Activated naive CD4-positive, alpha-beta T cell treated with anti-CD3 and anti-CD28 coated beads for 36 hours (primary cell): Measurements from ENCODE around the gene HSPA2. TPM values are rescaled to one million over a fixed set of nuclear protein-coding genes. Genes with fewer than 3 reads are reported as not detected.

Experiments used
- CTCF ChIA-PET: fragments of 350-600 bp; sonication (Branson Sonifier 250); formaldehyde crosslinking; loops from one replicate; lab custom pipeline; 2021; ENCODE audit warnings: antibody characterized with exemption; lab: Charles Lee
- DNase-seq: peaks from one replicate; pipeline ENCODE4 v3.0.0-alpha.2; 2020
- H3K27ac Mint-ChIP-seq: one replicate; pipeline ENCODE4 v1.8.0; 2021; ENCODE audit warnings: mild to moderate bottlenecking, mixed read lengths
- H3K27me3 Mint-ChIP-seq: one replicate; pipeline ENCODE4 v1.8.0; 2021; ENCODE audit warnings: low read depth, mixed read lengths
- H3K36me3 Mint-ChIP-seq: one replicate; pipeline ENCODE4 v1.8.0; 2021; ENCODE audit warnings: low read depth, mixed read lengths
- H3K4me1 Mint-ChIP-seq: one replicate; pipeline ENCODE4 v1.8.0; 2021; ENCODE audit warnings: low read depth, mixed read lengths
- H3K4me3 Mint-ChIP-seq: one replicate; pipeline ENCODE4 v1.8.0; 2021; ENCODE audit warnings: mild to moderate bottlenecking, moderate library complexity, mixed read lengths
- H3K9me3 Mint-ChIP-seq: one replicate; pipeline ENCODE4 v1.8.0; 2021; ENCODE audit warnings: mixed read lengths
- intact Hi-C: fragments of 100-400 bp; cut with micrococcal nuclease; formaldehyde crosslinking; loops from one replicate; pipeline ENCODE4 v1.15.1; 2023
- total RNA-seq, 2 experiments: library from RNA; stranded (reverse); gene quantifications; one replicate each; pipeline ENCODE4 v1.2.3, GENCODE V29; 2021

The HSPA2 gene
- total RNA-seq, 2 experiments from 2014 or later, result 4.1 to 5.1 TPM

DNA sequence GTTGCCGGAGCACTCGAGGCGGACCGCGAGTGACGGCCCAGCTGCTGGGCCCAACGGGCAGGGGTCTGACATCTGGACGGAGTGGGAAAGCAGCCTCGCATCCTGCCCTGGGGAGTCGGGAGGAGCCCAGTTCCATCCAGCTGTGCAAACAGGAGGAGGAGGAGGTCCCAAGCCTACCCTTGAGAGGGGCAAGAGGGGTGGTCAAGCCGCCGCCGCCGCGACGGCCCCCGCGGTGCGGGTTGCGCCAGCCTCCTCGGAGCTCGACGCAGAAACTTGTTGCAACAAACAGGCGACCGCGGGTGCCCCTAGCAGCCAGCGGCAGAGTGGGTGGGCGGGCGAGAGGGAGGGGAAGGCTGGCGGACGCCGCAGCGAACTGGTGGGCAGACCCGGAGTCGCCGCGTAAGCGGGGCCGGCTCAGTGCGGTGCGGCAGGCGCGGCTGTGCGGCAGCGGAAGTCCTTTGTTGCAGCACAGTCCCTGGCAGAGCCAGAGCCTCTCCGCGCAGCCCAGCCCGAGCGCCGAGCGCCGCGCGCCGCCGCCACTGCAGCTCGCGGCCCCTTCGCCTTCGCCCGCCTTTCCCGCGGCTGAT, 36.1 kb upstream of the HSPA2 start, which contains the start of gene ZBTB1:
ZBTB1 (plus strand) TSS at position 461 of the 587 bp plus-strand sequence. CDS start 16,735 bp downstream, outside the sequence.
- intact Hi-C loops, result loop anchor here (2.0 to 10.0 kb wide), 3 partner anchors 410 to 780 kb away; partner anchors contain the start of genes CHURC1 and SGPP1
- H3K9me3 Mint-ChIP-seq, result no peaks in the 10 kb centered on the region
- CTCF ChIA-PET, result no interaction called here
- peaks cover 54% of the 10 kb centered on the region for H3K4me1 Mint-ChIP-seq
- H3K36me3 Mint-ChIP-seq, result peaks cover 16% of the 10 kb centered on the region
- peak within 1 kb of the TSS; percentile 99 for H3K27ac Mint-ChIP-seq
- peak within 1 kb of the TSS; percentile 91 for H3K4me3 Mint-ChIP-seq
- peak; percentile 89 for DNase-seq
- H3K27me3 Mint-ChIP-seq, result no peaks in the 10 kb centered on the region

- Mint-ChIP-seq H3K36me3 (peaks cover 11% of the 10 kb centered on the region), H3K4me1 (peaks cover 54% of the 10 kb centered on the region)
- intact Hi-C loops, result loop anchor here (1.0 to 10.0 kb wide), 5 partner anchors 131 to 780 kb away; partner anchors contain the start of genes CHURC1, MAX and SGPP1
Measured at GRCh38 chr14:64504897-64505794, 35.4 kb upstream of the HSPA2 start.

GRCh38 chr14:64506721-64507120, 33.8 kb upstream of the HSPA2 start:
- Mint-ChIP-seq H3K9me3 (no peaks in the 10 kb centered on the region), H3K27me3 (no peaks in the 10 kb centered on the region), H3K4me1 (peaks cover 57% of the 10 kb centered on the region), H3K4me3 (peak overlapping the region; percentile 91), H3K36me3 (peaks cover 12% of the 10 kb centered on the region), H3K27ac (peak overlapping the region; percentile 99)
- intact Hi-C loops, result loop anchor here (5.0 to 10.0 kb wide), 2 partner anchors 596 to 782 kb away; partner anchors contain the start of genes MAX and SGPP1
- no peak for DNase-seq
- CTCF ChIA-PET, result no interaction called here

More at GRCh38 chr14:64504897-64505794, 35.4 kb upstream of the HSPA2 start:
- DNase-seq, result peak; percentile 92
- Mint-ChIP-seq H3K4me3 (peak overlapping the region; percentile 91), H3K9me3 (no peaks in the 10 kb centered on the region), H3K27ac (peak overlapping the region; percentile 99), H3K27me3 (no peaks in the 10 kb centered on the region)
- CTCF ChIA-PET, result no interaction called here

GRCh38 chr14:64507376-64508156, 33.0 kb upstream of the HSPA2 start:
- Mint-ChIP-seq H3K4me3 (peak overlapping the region; percentile 36), H3K9me3 (no peaks in the 10 kb centered on the region), H3K4me1 (peaks cover 61% of the 10 kb centered on the region), H3K27me3 (no peaks in the 10 kb centered on the region), H3K27ac (peak overlapping the region; percentile 99), H3K36me3 (peaks cover 10% of the 10 kb centered on the region)
- CTCF ChIA-PET, result interaction anchor here (0.7 to 4.6 kb wide), 3 partner anchors 14 to 866 kb away, joined by 3 to 34 read pairs (median 3); partner anchors contain the start of gene WDR89
- intact Hi-C loops, result loop anchor here (5.0 to 10.0 kb wide), 2 partner anchors 595 to 783 kb away; partner anchors contain the start of genes MAX and SGPP1
- DNase-seq, result peak; percentile 78

- CTCF ChIA-PET, result interaction anchor here (0.7 to 4.6 kb wide), 3 partner anchors 14 to 175 kb away, joined by 3 to 34 read pairs (median 4); no protein-coding TSS in a partner anchor
- Mint-ChIP-seq H3K4me1 (peaks cover 64% of the 10 kb centered on the region), H3K36me3 (peaks cover 5% of the 10 kb centered on the region), H3K4me3 (peak overlapping the region; percentile 42), H3K27ac (peak overlapping the region; percentile 87), H3K9me3 (no peaks in the 10 kb centered on the region), H3K27me3 (no peaks in the 10 kb centered on the region)
- DNase-seq, result no peak
- intact Hi-C loops, result loop anchor here (5.0 to 10.0 kb wide), 2 partner anchors 594 to 783 kb away; partner anchors contain the start of genes MAX and SGPP1
Measured at GRCh38 chr14:64508215-64508776, 32.2 kb upstream of the HSPA2 start.

DNA sequence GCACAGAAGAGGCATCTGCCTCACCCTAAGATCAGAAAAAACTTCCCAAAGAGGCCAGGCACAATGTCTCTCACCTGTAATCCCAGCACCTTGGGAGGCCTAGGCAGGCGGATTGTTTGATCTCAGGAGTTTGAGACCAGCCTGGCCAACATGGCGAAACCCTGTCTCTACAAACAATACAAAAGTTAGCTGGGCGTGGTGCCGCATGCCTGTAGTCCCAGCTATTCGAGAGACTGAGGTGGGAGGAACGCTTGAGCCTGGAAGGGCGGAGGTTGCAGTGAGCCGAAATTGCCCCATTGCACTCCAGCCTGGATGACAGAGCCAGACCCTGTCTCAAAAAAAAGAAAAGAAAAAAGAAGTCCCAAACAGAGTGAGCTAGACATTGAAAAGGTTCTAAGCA, 31.5 kb upstream of the HSPA2 start:
- DNase-seq, result no peak
- CTCF ChIA-PET, result interaction anchor here (0.7 to 4.6 kb wide), 5 partner anchors 12 to 176 kb away, joined by 3 to 34 read pairs (median 4); no protein-coding TSS in a partner anchor
- Mint-ChIP-seq H3K36me3 (peaks cover 2% of the 10 kb centered on the region), H3K27me3 (no peaks in the 10 kb centered on the region), H3K4me3 (no peak overlapping the region), H3K27ac (peak overlapping the region; percentile 87), H3K4me1 (peaks cover 69% of the 10 kb centered on the region), H3K9me3 (no peaks in the 10 kb centered on the region)
- intact Hi-C loops, result loop anchor here (5.0 to 10.0 kb wide), 2 partner anchors 593 to 784 kb away; partner anchors contain the start of genes MAX and SGPP1

GRCh38 chr14:64510825-64511671, 29.5 kb upstream of the HSPA2 start:
- intact Hi-C loops, result loop anchor here (1.0 to 5.0 kb wide), 4 partner anchors 9 to 167 kb away; no protein-coding TSS in a partner anchor
- Mint-ChIP-seq H3K9me3 (no peaks in the 10 kb centered on the region), H3K4me3 (peak overlapping the region; percentile 34), H3K36me3 (peaks cover 1% of the 10 kb centered on the region), H3K27me3 (no peaks in the 10 kb centered on the region), H3K4me1 (peaks cover 75% of the 10 kb centered on the region), H3K27ac (peak overlapping the region; percentile 57)
- CTCF ChIA-PET, result interaction anchor here (0.6 to 4.6 kb wide), 24 partner anchors 9 to 879 kb away, joined by 3 to 34 read pairs (median 4); partner anchors contain the start of gene MTHFD1
- DNase-seq, result peak; percentile 82

- Mint-ChIP-seq H3K4me3 (no peak overlapping the region), H3K9me3 (no peaks in the 10 kb centered on the region), H3K27ac (no peak overlapping the region), H3K36me3 (peaks cover 1% of the 10 kb centered on the region), H3K4me1 (peaks cover 69% of the 10 kb centered on the region), H3K27me3 (no peaks in the 10 kb centered on the region)
- CTCF ChIA-PET, result interaction anchor here (1.2 kb wide), 1 partner anchor 124 kb away, joined by 3 read pairs; no protein-coding TSS in a partner anchor
- intact Hi-C loops, result loop anchor here (5.0 kb wide), 1 partner anchor 66 kb away; no protein-coding TSS in a partner anchor
- DNase-seq, result no peak
Measured at GRCh38 chr14:64513271-64513670, 27.3 kb upstream of the HSPA2 start.

- Mint-ChIP-seq H3K9me3 (no peaks in the 10 kb centered on the region), H3K27ac (no peak overlapping the region), H3K4me1 (peaks cover 53% of the 10 kb centered on the region), H3K4me3 (no peak overlapping the region), H3K36me3 (peaks cover 1% of the 10 kb centered on the region), H3K27me3 (no peaks in the 10 kb centered on the region)
- CTCF ChIA-PET, result interaction anchor here (0.6 to 1.6 kb wide), 5 partner anchors 21 to 122 kb away, joined by 3 to 6 read pairs (median 4); no protein-coding TSS in a partner anchor
- no peak for DNase-seq
- intact Hi-C loops, result no loop called here
Measured at GRCh38 chr14:64515053-64515452, 25.5 kb upstream of the HSPA2 start.

DNA sequence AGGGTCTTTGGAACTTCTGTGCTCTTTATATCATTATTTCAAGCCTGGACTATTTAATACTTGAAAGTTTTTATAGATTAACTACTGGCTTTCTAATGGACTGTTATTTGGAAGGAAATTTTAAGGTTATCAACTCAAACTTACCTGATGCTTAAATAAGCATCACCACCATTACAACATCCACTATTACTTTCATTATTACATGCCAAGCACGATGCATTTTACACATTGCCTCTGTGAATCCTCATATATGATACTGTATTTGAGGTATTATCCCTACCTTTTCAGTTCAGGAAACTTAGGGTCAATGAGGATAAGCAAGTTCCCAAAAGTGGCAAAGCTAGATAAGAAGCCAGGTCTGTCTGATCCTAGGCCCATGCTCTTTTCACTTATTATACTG, 23.6 kb upstream of the HSPA2 start:
- H3K9me3 Mint-ChIP-seq, result no peaks in the 10 kb centered on the region
- H3K27ac Mint-ChIP-seq, result no peak overlapping the region
- intact Hi-C loops, result no loop called here
- peaks cover 39% of the 10 kb centered on the region for H3K4me1 Mint-ChIP-seq
- H3K27me3 Mint-ChIP-seq, result no peaks in the 10 kb centered on the region
- no peaks in the 10 kb centered on the region for H3K36me3 Mint-ChIP-seq
- H3K4me3 Mint-ChIP-seq, result no peak overlapping the region
- DNase-seq, result no peak
- CTCF ChIA-PET, result interaction anchor here (0.6 to 0.9 kb wide), 2 partner anchors 85 to 170 kb away, joined by 3 read pairs; no protein-coding TSS in a partner anchor
